HCT116 (cell line): ENCODE results near the gene ADGRB3.

Source experiments
- CBX3 ChIP-seq: IDR thresholded peaks from 2 replicates; pipeline ENCODE4 v1.6.1; 2012; ENCODE audit warnings: low read depth
- CEBPB ChIP-seq: IDR thresholded peaks from 2 replicates; pipeline ENCODE4 v1.6.1; 2012; ENCODE audit warnings: low read depth
- CTCF ChIP-seq, 3 experiments: fragments of 200-600 bp in 1 of 3; sonication (generic) in 1 of 3; IDR thresholded peaks in 2 of 3; conservative IDR thresholded peaks in 1 of 3; 2 replicates each; pipeline ENCODE4 v1.5.1; 2012 to 2017; ENCODE audit warnings: low read depth in 2 of 3, low read length in 2 of 3, antibody characterized with exemption in 1 of 3, borderline replicate concordance in 1 of 3, control low read depth in 1 of 3, mild to moderate bottlenecking in 1 of 3, mixed read lengths in 1 of 3, mixed run types in 1 of 3, moderate library complexity in 1 of 3; ENCODE audit not compliant: insufficient read depth in 1 of 3
- EZH2 ChIP-seq: fragments of 200-600 bp; sonication (generic); IDR thresholded peaks from 2 replicates; pipeline ENCODE4 v1.6.1; 2017; ENCODE audit warnings: antibody characterized with exemption, mixed run types
- EZH2phosphoT487 ChIP-seq: fragments of 200-600 bp; IDR thresholded peaks from 2 replicates; pipeline ENCODE4 v1.6.1; 2018; ENCODE audit warnings: antibody characterized with exemption, borderline replicate concordance
- MAX ChIP-seq: IDR thresholded peaks from 2 replicates; pipeline ENCODE4 v1.6.1; 2012
- POLR2A ChIP-seq: IDR thresholded peaks from 2 replicates; pipeline ENCODE4 v1.7.0; 2011; ENCODE audit warnings: borderline replicate concordance; ENCODE audit not compliant: insufficient read depth, insufficient read length; ENCODE audit errors: extremely low read depth
- REST ChIP-seq: IDR thresholded peaks from 2 replicates; pipeline ENCODE4 v1.6.1; 2012; ENCODE audit warnings: low read depth
- SP1 ChIP-seq: IDR thresholded peaks from 2 replicates; pipeline ENCODE4 v1.6.1; 2012; ENCODE audit warnings: low read depth
- YY1 ChIP-seq: IDR thresholded peaks from 2 replicates; pipeline ENCODE4 v1.6.1; 2011; ENCODE audit warnings: low read length, low read depth, moderate library complexity, mild to moderate bottlenecking; ENCODE audit not compliant: insufficient replicate concordance; ENCODE audit errors: extremely low read depth

- TF ChIP-seq CTCF (IDR thresholded peaks at IDR 0.05 in 2 of 3, conservative IDR thresholded peaks at IDR 0.05 in 1 of 3; ENCODE audit: borderline replicate concordance in 1 of 3, insufficient read depth in 1 of 3, low read depth in 2 of 3, low read length in 2 of 3) (no peak), REST (no peak), CBX3 (no peak), SP1 (no peak), POLR2A (no peak), EZH2 (no peak), EZH2phosphoT487 (no peak), CEBPB (no peak), MAX (no peak), YY1 (no peak)
These were observed 659.8 kb downstream of the ADGRB3 start for GRCh38 chr6:69294862-69295261.
